HepG2 (cell line): ENCODE data around the gene PXDC1. TPM values are rescaled to one million over a fixed set of nuclear protein-coding genes. Genes with fewer than 3 reads are reported as not detected.

Source experiments
- CCDC6 ChIP-seq: sonication (generic); formaldehyde crosslinking; IDR thresholded peaks from 2 replicates; pipeline ENCODE4 v1.8.1; 2022; ENCODE audit warnings: mild to moderate bottlenecking, missing genetic modification reagents, moderate library complexity
- FOXC1 ChIP-seq: sonication (generic); formaldehyde crosslinking; IDR thresholded peaks from 2 replicates; pipeline ENCODE4 v1.8.0; 2022; ENCODE audit warnings: mild to moderate bottlenecking, missing genetic modification reagents, borderline replicate concordance
- GLI4 ChIP-seq: sonication (generic); formaldehyde crosslinking; IDR thresholded peaks from 2 replicates; pipeline ENCODE4 v1.5.1; 2020; ENCODE audit warnings: missing genetic modification reagents, mild to moderate bottlenecking, moderate library complexity, borderline replicate concordance
- MTA1 ChIP-seq: sonication (generic); formaldehyde crosslinking; IDR thresholded peaks from 2 replicates; pipeline ENCODE4 v1.4.0; 2020; ENCODE audit warnings: missing genetic modification reagents, mild to moderate bottlenecking, borderline replicate concordance
- SRSF4 ChIP-seq: fragments of 200-400 bp; formaldehyde crosslinking; IDR thresholded peaks from one replicate; pipeline ENCODE4 v1.6.1; 2018; ENCODE audit warnings: mild to moderate bottlenecking, low read depth, low read length, moderate library complexity; ENCODE audit not compliant: poor library complexity, severe bottlenecking
- ZNF230 ChIP-seq: sonication (generic); formaldehyde crosslinking; IDR thresholded peaks from 2 replicates; pipeline ENCODE4 v1.4.0; 2020; ENCODE audit warnings: mild to moderate bottlenecking, missing genetic modification reagents
- ZNF235 ChIP-seq: sonication (generic); formaldehyde crosslinking; IDR thresholded peaks from 2 replicates; pipeline ENCODE4 v1.8.1; 2023; ENCODE audit warnings: mild to moderate bottlenecking, missing genetic modification reagents, borderline replicate concordance
- ZNF333 ChIP-seq: sonication (generic); formaldehyde crosslinking; IDR thresholded peaks from 2 replicates; pipeline ENCODE4 v1.4.0; 2020; ENCODE audit warnings: mild to moderate bottlenecking, missing genetic modification reagents, borderline replicate concordance
- ZNF34 ChIP-seq: sonication (generic); formaldehyde crosslinking; IDR thresholded peaks from 2 replicates; pipeline ENCODE4 v1.4.0; 2020; ENCODE audit warnings: mild to moderate bottlenecking, missing genetic modification reagents, borderline replicate concordance
- ZNF362 ChIP-seq: sonication (generic); formaldehyde crosslinking; IDR thresholded peaks from 2 replicates; pipeline ENCODE4 v1.4.0; 2020; ENCODE audit warnings: missing genetic modification reagents, mild to moderate bottlenecking, borderline replicate concordance
- ZNF44 ChIP-seq: sonication (generic); formaldehyde crosslinking; IDR thresholded peaks from 2 replicates; pipeline ENCODE4 v1.5.1; 2020; ENCODE audit warnings: mild to moderate bottlenecking, missing genetic modification reagents
- ZNF441 ChIP-seq: sonication (generic); formaldehyde crosslinking; IDR thresholded peaks from 2 replicates; pipeline ENCODE4 v1.7.0; 2021; ENCODE audit warnings: missing genetic modification reagents, borderline replicate concordance
- ZNF557 ChIP-seq: sonication (generic); formaldehyde crosslinking; IDR thresholded peaks from 2 replicates; pipeline ENCODE4 v1.4.0; 2020; ENCODE audit warnings: missing genetic modification reagents
- ZUFSP ChIP-seq: sonication (generic); formaldehyde crosslinking; IDR thresholded peaks from 2 replicates; pipeline ENCODE4 v1.9.0; 2021; ENCODE audit warnings: missing genetic modification reagents, mild to moderate bottlenecking, borderline replicate concordance
- polyA plus RNA-seq, 8 experiments: library from polyadenylated mRNA; depleted of rRNA in 3 of 8; stranded (reverse) in 7 of 8; unstranded in 1 of 8; fragments of >200 nt; fragmentation: Illumina TruSeq in 4 of 8; extraction: Trizol in 4 of 8; gene quantifications; 2 replicates each; pipeline versions ENCODE4 v1.2.1 to v1.2.3, GENCODE V29; 2011 to 2016; ENCODE audit warnings: low read depth in 4 of 8, missing spikeins in 1 of 8, mixed read lengths in 1 of 8; ENCODE audit not compliant: insufficient read depth in 1 of 8
- total RNA-seq, 5 experiments: library from RNA; depleted of rRNA; stranded (reverse); fragments of >200 nt; fragmentation: Illumina TruSeq; extraction: Trizol; gene quantifications; 2 replicates each; pipeline ENCODE4 v1.2.3, GENCODE V29; 2016; ENCODE audit warnings: low read depth in 1 of 5
- TF ChIP-seq, protein P1 (sequence below): sonication (generic); formaldehyde crosslinking; IDR thresholded peaks from 2 replicates; pipeline ENCODE4 v1.5.1; 2020; ENCODE audit warnings: mild to moderate bottlenecking, missing genetic modification reagents, moderate library complexity
- TF ChIP-seq, protein P2 (sequence below): sonication (generic); formaldehyde crosslinking; IDR thresholded peaks from 2 replicates; pipeline ENCODE4 v1.4.0; 2020; ENCODE audit warnings: missing genetic modification reagents, borderline replicate concordance

PXDC1 gene
- total and polyA plus RNA-seq, 2 of the 13 experiments (the other 11 are each of a cell fraction or from before 2014, with no cell fraction given): 32.4 to 34.7 TPM

DNA sequence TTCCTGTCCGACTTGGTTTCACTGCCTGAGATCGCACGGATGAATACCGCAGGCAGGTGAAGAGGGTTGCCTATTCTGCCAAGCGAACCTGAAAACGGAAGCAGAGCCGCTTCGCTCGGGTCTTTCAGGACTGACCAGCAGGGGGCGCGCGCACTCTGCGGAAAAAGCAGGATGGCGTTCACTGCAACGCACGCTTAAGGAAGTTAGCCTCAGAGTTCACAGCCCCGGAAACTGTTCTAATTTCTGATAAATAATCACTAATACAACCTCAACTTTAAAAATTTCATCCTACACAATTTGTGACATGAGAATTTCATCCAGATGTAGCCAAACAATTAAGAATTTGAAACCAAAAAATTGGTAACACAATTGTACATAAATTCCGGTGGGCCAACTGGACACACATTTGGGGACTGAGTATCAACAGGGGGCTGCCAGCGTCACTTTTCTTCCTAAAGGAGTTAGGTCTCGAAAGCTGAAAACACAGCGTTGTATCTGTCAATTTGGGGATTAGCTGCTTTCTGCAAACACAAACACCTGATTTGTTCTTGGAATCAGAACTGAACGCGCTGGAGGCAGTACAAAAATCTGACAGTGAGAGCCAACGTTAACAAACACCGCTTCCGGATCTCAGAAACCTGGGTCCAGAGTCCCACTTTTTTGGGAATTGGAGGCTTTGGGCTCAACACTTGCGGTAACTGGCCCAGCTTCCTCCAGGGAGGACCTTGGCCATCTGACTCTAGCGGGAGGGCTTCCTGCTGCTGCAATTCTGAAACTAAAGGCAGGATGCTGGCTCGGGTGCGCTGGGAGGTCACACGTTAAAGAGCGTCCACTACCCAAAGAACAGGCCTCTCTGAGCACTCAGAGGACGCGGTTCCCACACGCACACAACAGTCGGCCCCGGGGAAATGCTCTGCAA lies 8.8 kb downstream of the PXDC1 start (continued):
- no peak for TF ChIP-seq ZNF34
- peak; percentile 25; the same call in 1 of the 2 replicates for TF ChIP-seq FOXC1 (CRISPR knock-in tag)
- TF ChIP-seq, protein P1, sequence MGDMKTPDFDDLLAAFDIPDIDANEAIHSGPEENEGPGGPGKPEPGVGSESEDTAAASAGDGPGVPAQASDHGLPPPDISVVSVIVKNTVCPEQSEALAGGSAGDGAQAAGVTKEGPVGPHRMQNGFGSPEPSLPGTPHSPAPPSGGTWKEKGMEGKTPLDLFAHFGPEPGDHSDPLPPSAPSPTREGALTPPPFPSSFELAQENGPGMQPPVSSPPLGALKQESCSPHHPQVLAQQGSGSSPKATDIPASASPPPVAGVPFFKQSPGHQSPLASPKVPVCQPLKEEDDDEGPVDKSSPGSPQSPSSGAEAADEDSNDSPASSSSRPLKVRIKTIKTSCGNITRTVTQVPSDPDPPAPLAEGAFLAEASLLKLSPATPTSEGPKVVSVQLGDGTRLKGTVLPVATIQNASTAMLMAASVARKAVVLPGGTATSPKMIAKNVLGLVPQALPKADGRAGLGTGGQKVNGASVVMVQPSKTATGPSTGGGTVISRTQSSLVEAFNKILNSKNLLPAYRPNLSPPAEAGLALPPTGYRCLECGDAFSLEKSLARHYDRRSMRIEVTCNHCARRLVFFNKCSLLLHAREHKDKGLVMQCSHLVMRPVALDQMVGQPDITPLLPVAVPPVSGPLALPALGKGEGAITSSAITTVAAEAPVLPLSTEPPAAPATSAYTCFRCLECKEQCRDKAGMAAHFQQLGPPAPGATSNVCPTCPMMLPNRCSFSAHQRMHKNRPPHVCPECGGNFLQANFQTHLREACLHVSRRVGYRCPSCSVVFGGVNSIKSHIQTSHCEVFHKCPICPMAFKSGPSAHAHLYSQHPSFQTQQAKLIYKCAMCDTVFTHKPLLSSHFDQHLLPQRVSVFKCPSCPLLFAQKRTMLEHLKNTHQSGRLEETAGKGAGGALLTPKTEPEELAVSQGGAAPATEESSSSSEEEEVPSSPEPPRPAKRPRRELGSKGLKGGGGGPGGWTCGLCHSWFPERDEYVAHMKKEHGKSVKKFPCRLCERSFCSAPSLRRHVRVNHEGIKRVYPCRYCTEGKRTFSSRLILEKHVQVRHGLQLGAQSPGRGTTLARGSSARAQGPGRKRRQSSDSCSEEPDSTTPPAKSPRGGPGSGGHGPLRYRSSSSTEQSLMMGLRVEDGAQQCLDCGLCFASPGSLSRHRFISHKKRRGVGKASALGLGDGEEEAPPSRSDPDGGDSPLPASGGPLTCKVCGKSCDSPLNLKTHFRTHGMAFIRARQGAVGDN (CRISPR knock-in tag): peak; percentile 80
- peak; percentile 58; the same call in 1 of the 2 replicates for TF ChIP-seq MTA1 (CRISPR knock-in tag)
- no peak for TF ChIP-seq ZNF235
- no peak for TF ChIP-seq ZNF230 (CRISPR knock-in tag)
- TF ChIP-seq CCDC6 (CRISPR knock-in tag): peak; percentile 71; the same call in 1 of the 2 replicates
- no peak; the same call in 1 of the 2 replicates for TF ChIP-seq ZNF362 (CRISPR knock-in tag)
- no peak for TF ChIP-seq ZUFSP
- 0 out of 2 replicates have a peak, but pooled peaks have one; percentile 54 for TF ChIP-seq ZNF44 (CRISPR knock-in tag)
- no peak for TF ChIP-seq ZNF557 (CRISPR knock-in tag)
- TF ChIP-seq, protein P2, sequence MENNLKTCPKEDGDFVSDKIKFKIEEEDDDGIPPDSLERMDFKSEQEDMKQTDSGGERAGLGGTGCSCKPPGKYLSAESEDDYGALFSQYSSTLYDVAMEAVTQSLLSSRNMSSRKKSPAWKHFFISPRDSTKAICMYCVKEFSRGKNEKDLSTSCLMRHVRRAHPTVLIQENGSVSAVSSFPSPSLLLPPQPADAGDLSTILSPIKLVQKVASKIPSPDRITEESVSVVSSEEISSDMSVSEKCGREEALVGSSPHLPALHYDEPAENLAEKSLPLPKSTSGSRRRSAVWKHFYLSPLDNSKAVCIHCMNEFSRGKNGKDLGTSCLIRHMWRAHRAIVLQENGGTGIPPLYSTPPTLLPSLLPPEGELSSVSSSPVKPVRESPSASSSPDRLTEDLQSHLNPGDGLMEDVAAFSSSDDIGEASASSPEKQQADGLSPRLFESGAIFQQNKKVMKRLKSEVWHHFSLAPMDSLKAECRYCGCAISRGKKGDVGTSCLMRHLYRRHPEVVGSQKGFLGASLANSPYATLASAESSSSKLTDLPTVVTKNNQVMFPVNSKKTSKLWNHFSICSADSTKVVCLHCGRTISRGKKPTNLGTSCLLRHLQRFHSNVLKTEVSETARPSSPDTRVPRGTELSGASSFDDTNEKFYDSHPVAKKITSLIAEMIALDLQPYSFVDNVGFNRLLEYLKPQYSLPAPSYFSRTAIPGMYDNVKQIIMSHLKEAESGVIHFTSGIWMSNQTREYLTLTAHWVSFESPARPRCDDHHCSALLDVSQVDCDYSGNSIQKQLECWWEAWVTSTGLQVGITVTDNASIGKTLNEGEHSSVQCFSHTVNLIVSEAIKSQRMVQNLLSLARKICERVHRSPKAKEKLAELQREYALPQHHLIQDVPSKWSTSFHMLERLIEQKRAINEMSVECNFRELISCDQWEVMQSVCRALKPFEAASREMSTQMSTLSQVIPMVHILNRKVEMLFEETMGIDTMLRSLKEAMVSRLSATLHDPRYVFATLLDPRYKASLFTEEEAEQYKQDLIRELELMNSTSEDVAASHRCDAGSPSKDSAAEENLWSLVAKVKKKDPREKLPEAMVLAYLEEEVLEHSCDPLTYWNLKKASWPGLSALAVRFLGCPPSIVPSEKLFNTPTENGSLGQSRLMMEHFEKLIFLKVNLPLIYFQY (CRISPR knock-in tag): peak; percentile 88; the same call in 1 of the 2 replicates
- TF ChIP-seq ZNF441 (CRISPR knock-in tag): peak; percentile 36; the same call in 1 of the 2 replicates
- no peak for TF ChIP-seq SRSF4
- no peak for TF ChIP-seq GLI4
- TF ChIP-seq ZNF333 (CRISPR knock-in tag): no peak
